Hypothalamus (tissue), 51 donors: ENCODE results near the gene PIRT.
"Not testable (repeated sequence)": the region's sequence is repeated elsewhere in the genome, so short reads cannot be mapped to it uniquely, and the experiment has no call there.

Source experiments
- DNase-seq, 51 donors: peaks; one replicate each; lab custom pipeline; 2025; lab: John Stamatoyannopoulos, UW

The PIRT gene

GRCh38 chr17:10837921-10838320, at the start of gene PIRT:
TSS of gene PIRT (minus strand) at chr17:10838087. CDS start at chr17:10825645, 12,442 bp downstream.
- peak in 16 of 51 donors; percentile 10 to 45 (median 24) for DNase-seq

- no peak for DNase-seq
These were observed 44.1 kb upstream of the PIRT start for GRCh38 chr17:10881959-10882358.

GRCh38 chr17:10879190-10879836, 41.4 kb upstream of the PIRT start:
- peak in 34 of 51 donors; percentile 1 to 65 (median 20) for DNase-seq

- peak in 35 of 51 donors; percentile 1 to 68 (median 24) for DNase-seq
These were observed 38.2 kb upstream of the PIRT start for GRCh38 chr17:10875984-10876555.

GRCh38 chr17:10875430-10875851, 37.6 kb upstream of the PIRT start:
- DNase-seq: peak in 12 of 51 donors; percentile 0 to 58 (median 3)

- DNase-seq: peak in 5 of 51 donors; percentile 1 to 27 (median 13)
These were observed 34.0 kb upstream of the PIRT start for GRCh38 chr17:10871914-10872313.

GRCh38 chr17:10870336-10871050, 32.6 kb upstream of the PIRT start:
- no peak for DNase-seq

- DNase-seq: not testable (repeated sequence)
These were observed 30.9 kb upstream of the PIRT start for GRCh38 chr17:10868744-10869143.

- DNase-seq: peak in 1 of 51 donors; percentile 35
These were observed 21.2 kb upstream of the PIRT start for GRCh38 chr17:10859051-10859450.

GRCh38 chr17:10857976-10858375, 20.1 kb upstream of the PIRT start:
- no peak for DNase-seq

GRCh38 chr17:10846636-10847035, 8.7 kb upstream of the PIRT start:
- not testable (repeated sequence) for DNase-seq

GRCh38 chr17:10845388-10845751, 7.5 kb upstream of the PIRT start:
- DNase-seq: no peak

- DNase-seq: peak in 44 of 51 donors; percentile 11 to 74 (median 46)
These were observed 6.9 kb upstream of the PIRT start for GRCh38 chr17:10844621-10845387.

- DNase-seq: peak in 19 of 51 donors; percentile 4 to 43 (median 16)
These were observed 5.9 kb upstream of the PIRT start for GRCh38 chr17:10843811-10844210.

GRCh38 chr17:10842658-10843057, 4.8 kb upstream of the PIRT start:
- peak in 33 of 51 donors; percentile 7 to 85 (median 49) for DNase-seq

GRCh38 chr17:10838682-10839081, 795 bp upstream of the PIRT start:
- no peak for DNase-seq

GRCh38 chr17:10836966-10837590, 809 bp downstream of the PIRT start:
- no peak for DNase-seq

GRCh38 chr17:10836145-10836544, 1.7 kb downstream of the PIRT start:
- no peak for DNase-seq

GRCh38 chr17:10831696-10832095, 6.2 kb downstream of the PIRT start:
- DNase-seq: no peak

GRCh38 chr17:10827898-10828552, 9.9 kb downstream of the PIRT start:
- no peak for DNase-seq
